ENCODE measurements around the gene H6PD.

Gene H6PD

GRCh38 chr1:9193233-9193625 is 41.3 kb upstream of the H6PD start:
- DNase-seq (ENCODE audit: low spot score) = no peak
- no peak for TF ChIP-seq CTCF (IDR thresholded peaks at IDR 0.05; ENCODE audit: extremely low read depth, missing control alignments)

GRCh38 chr1:9194024-9194423 is 40.5 kb upstream of the H6PD start:
- DNase-seq (ENCODE audit: low spot score) = no peak
- TF ChIP-seq CTCF (IDR thresholded peaks at IDR 0.05; ENCODE audit: extremely low read depth, missing control alignments) = no peak

- DNase-seq (ENCODE audit: low spot score) = no peak
- no peak for TF ChIP-seq CTCF (IDR thresholded peaks at IDR 0.05; ENCODE audit: extremely low read depth, missing control alignments)
Measured at GRCh38 chr1:9195651-9196050, 38.9 kb upstream of the H6PD start.

- peak; percentile 80 for DNase-seq (ENCODE audit: low spot score)
- TF ChIP-seq CTCF (IDR thresholded peaks at IDR 0.05; ENCODE audit: extremely low read depth, missing control alignments) = peak; percentile 72
Measured at GRCh38 chr1:9196129-9197040, 38.2 kb upstream of the H6PD start.

GRCh38 chr1:9197186-9198099 is 37.1 kb upstream of the H6PD start:
- TF ChIP-seq CTCF (IDR thresholded peaks at IDR 0.05; ENCODE audit: extremely low read depth, missing control alignments) = no peak
- DNase-seq (ENCODE audit: low spot score) = no peak

GRCh38 chr1:9198538-9199361 is 35.8 kb upstream of the H6PD start:
- peak; percentile 21 for TF ChIP-seq CTCF (IDR thresholded peaks at IDR 0.05; ENCODE audit: extremely low read depth, missing control alignments)
- peak; percentile 46 for DNase-seq (ENCODE audit: low spot score)

All from GM20000 (cell line).